EL (cell line): ENCODE results near the gene APOM.

Source experiments
- DNase-seq: peaks from one replicate; pipeline ENCODE4 v3.0.0-alpha.2; 2016

The APOM gene

GRCh38 chr6:31658983-31659648, 3.4 kb downstream of the APOM start:
- no peak for DNase-seq

GRCh38 chr6:31659649-31660380, 4.1 kb downstream of the APOM start:
- peak; percentile 39 for DNase-seq

GRCh38 chr6:31660381-31661261, 4.9 kb downstream of the APOM start, which contains the start of gene C6orf47:
Gene C6orf47, minus strand, starts transcription at chr6:31660778. Its CDS starts 831 bp downstream, at chr6:31659947.
- peak; percentile 85 for DNase-seq

GRCh38 chr6:31661262-31662123, 5.8 kb downstream of the APOM start:
- DNase-seq, result no peak

GRCh38 chr6:31662124-31662723, 6.5 kb downstream of the APOM start:
- no peak for DNase-seq

GRCh38 chr6:31663126-31663960, 7.6 kb downstream of the APOM start:
- DNase-seq, result peak; percentile 45

- peak; percentile 90 for DNase-seq
Measured at GRCh38 chr6:31663961-31664789, 8.5 kb downstream of the APOM start.

GRCh38 chr6:31664790-31665500, 9.3 kb downstream of the APOM start, which contains the start of gene GPANK1:
Gene GPANK1, minus strand, starts transcription at chr6:31664997. Its CDS starts 519 bp downstream, at chr6:31664478.
- DNase-seq, result peak; percentile 97

GRCh38 chr6:31665501-31666336, 10.0 kb downstream of the APOM start, which contains the start of gene CSNK2B:
Gene CSNK2B, plus strand, starts transcription at chr6:31666080. Its CDS starts 752 bp downstream, at chr6:31666832.
- peak; percentile 99 for DNase-seq

GRCh38 chr6:31666337-31666965, 10.8 kb downstream of the APOM start:
- no peak for DNase-seq

GRCh38 chr6:31669676-31670075, 14.0 kb downstream of the APOM start, which contains the start of gene LY6G5B:
Gene LY6G5B, plus strand, starts transcription at chr6:31669976. Its CDS starts 975 bp downstream, at chr6:31670951.
- DNase-seq, result no peak

- no peak for DNase-seq
Measured at GRCh38 chr6:31676322-31676903, 20.7 kb downstream of the APOM start.

GRCh38 chr6:31676904-31677303, 21.2 kb downstream of the APOM start:
- no peak for DNase-seq

- DNase-seq, result no peak
Measured at GRCh38 chr6:31677955-31678354, 22.3 kb downstream of the APOM start.

- DNase-seq, result peak; percentile 85
Measured at GRCh38 chr6:31680226-31681134, 24.8 kb downstream of the APOM start, which contains the start of gene LY6G5C. Gene LY6G5C, minus strand, starts transcription at chr6:31681067. Its CDS starts 694 bp downstream, at chr6:31680373.
